Measurements from ENCODE around the gene CEP41. TPM values are rescaled to one million over a fixed set of nuclear protein-coding genes. Genes with fewer than 3 reads are reported as not detected.

The CEP41 gene
- polyA plus RNA-seq, 3 donors: 2.9 to 8.5 (median 7.2) TPM

GRCh38 chr7:130409712-130410072 lies 31.1 kb downstream of the CEP41 start:
- no peak for TF ChIP-seq CTCF (IDR thresholded peaks at IDR 0.05)
- peaks cover under 1 to 1% of the 10 kb centered on the region in 2 donors for H3K4me1 ChIP-seq (ENCODE audit: control insufficient read depth in 1 of 2, insufficient read depth in 2 of 2, low read length in 2 of 2)
- H3K4me2 ChIP-seq (replicated peaks; ENCODE audit: extremely low read depth, low read length, poor library complexity, severe bottlenecking): no peak overlapping the region
- Mint-ChIP-seq H3K4me3 (no peak overlapping the region), H3K4me1 (peaks cover 8% of the 10 kb centered on the region), H3K9me3 (no peaks in the 10 kb centered on the region), H3K36me3 (peaks cover 0 to 16% of the 10 kb centered on the region in 2 donors), H3K27me3 (ENCODE audit: low read depth in 3 of 3) (no peaks in the 10 kb centered on the region), H3K27ac (no peak overlapping the region)
- DNase-seq: no peak
- H3K79me2 ChIP-seq (ENCODE audit: insufficient read depth, low read length): no peaks in the 10 kb centered on the region
- intact Hi-C loops (cut with micrococcal nuclease): no loop called here
- no peaks in the 10 kb centered on the region for H3K9me3 ChIP-seq (replicated peaks in 1 of 2; ENCODE audit: control insufficient read depth in 1 of 2, insufficient read depth in 1 of 2, low read length in 2 of 2)
- H4K20me1 ChIP-seq (ENCODE audit: insufficient read depth, low read length): no peaks in the 10 kb centered on the region
- no peak overlapping the region for H3K27ac ChIP-seq (ENCODE audit: low read depth in 1 of 2, low read length in 2 of 2)
- H3K4me3 ChIP-seq (replicated peaks in 1 of 3; ENCODE audit: low read depth in 2 of 3, low read length in 3 of 3): no peak overlapping the region
- H3K27me3 ChIP-seq (ENCODE audit: control insufficient read depth in 2 of 2, insufficient read depth in 2 of 2, low read length in 2 of 2): no peaks in the 10 kb centered on the region
- H3K36me3 ChIP-seq (replicated peaks in 1 of 2; ENCODE audit: control insufficient read depth in 1 of 2, insufficient read depth in 2 of 2, low read length in 2 of 2): no peaks in the 10 kb centered on the region
- H3K9ac ChIP-seq (ENCODE audit: insufficient read depth, low read length, poor library complexity, severe bottlenecking): no peak overlapping the region
- WGBS (ENCODE audit: insufficient coverage): 77% methylated on average over 4 of the region's 4 CpGs
- H2AFZ ChIP-seq (ENCODE audit: insufficient read depth, low read depth, low read length, poor library complexity, severe bottlenecking): no peak overlapping the region

- Histone ChIP-seq H3K4me3 (replicated peaks in 1 of 3; ENCODE audit: low read depth in 2 of 3, low read length in 3 of 3) (no peak overlapping the region), H3K9ac (ENCODE audit: insufficient read depth, low read length, poor library complexity, severe bottlenecking) (no peak overlapping the region)
- intact Hi-C loops (cut with micrococcal nuclease): no loop called here
These were observed 31.6 kb downstream of the CEP41 start for GRCh38 chr7:130409067-130409711.

More at GRCh38 chr7:130409067-130409711, 31.6 kb downstream of the CEP41 start:
- 0% methylated on average over 1 of the region's 3 CpGs for WGBS (ENCODE audit: insufficient coverage)
- Histone ChIP-seq H3K9me3 (replicated peaks in 1 of 2; ENCODE audit: control insufficient read depth in 1 of 2, insufficient read depth in 1 of 2, low read length in 2 of 2) (no peaks in the 10 kb centered on the region), H3K4me2 (replicated peaks; ENCODE audit: extremely low read depth, low read length, poor library complexity, severe bottlenecking) (no peak overlapping the region), H4K20me1 (ENCODE audit: insufficient read depth, low read length) (no peaks in the 10 kb centered on the region), H2AFZ (ENCODE audit: insufficient read depth, low read depth, low read length, poor library complexity, severe bottlenecking) (no peak overlapping the region), H3K36me3 (replicated peaks in 1 of 2; ENCODE audit: control insufficient read depth in 1 of 2, insufficient read depth in 2 of 2, low read length in 2 of 2) (no peaks in the 10 kb centered on the region), H3K79me2 (ENCODE audit: insufficient read depth, low read length) (no peaks in the 10 kb centered on the region), H3K4me1 (ENCODE audit: control insufficient read depth in 1 of 2, insufficient read depth in 2 of 2, low read length in 2 of 2) (no peaks in the 10 kb centered on the region), H3K27me3 (ENCODE audit: control insufficient read depth in 2 of 2, insufficient read depth in 2 of 2, low read length in 2 of 2) (no peaks in the 10 kb centered on the region), H3K27ac (ENCODE audit: low read depth in 1 of 2, low read length in 2 of 2) (no peak overlapping the region)
- no peak for DNase-seq
- Mint-ChIP-seq H3K27ac (no peak overlapping the region), H3K27me3 (ENCODE audit: low read depth in 3 of 3) (no peaks in the 10 kb centered on the region), H3K4me1 (peaks cover 8% of the 10 kb centered on the region), H3K36me3 (peaks cover 0 to 16% of the 10 kb centered on the region in 2 donors), H3K9me3 (no peaks in the 10 kb centered on the region), H3K4me3 (no peak overlapping the region)
- no peak for TF ChIP-seq CTCF (IDR thresholded peaks at IDR 0.05)

Measured in CD14-positive monocyte (primary cell).